ENCODE measurements around the gene CRABP2. TPM values are rescaled to one million over a fixed set of nuclear protein-coding genes. Genes with fewer than 3 reads are reported as not detected.

CRABP2 gene
- total and polyA plus RNA-seq, 2 experiments from 2014 or later = 38.8 to 64.1 TPM

DNA sequence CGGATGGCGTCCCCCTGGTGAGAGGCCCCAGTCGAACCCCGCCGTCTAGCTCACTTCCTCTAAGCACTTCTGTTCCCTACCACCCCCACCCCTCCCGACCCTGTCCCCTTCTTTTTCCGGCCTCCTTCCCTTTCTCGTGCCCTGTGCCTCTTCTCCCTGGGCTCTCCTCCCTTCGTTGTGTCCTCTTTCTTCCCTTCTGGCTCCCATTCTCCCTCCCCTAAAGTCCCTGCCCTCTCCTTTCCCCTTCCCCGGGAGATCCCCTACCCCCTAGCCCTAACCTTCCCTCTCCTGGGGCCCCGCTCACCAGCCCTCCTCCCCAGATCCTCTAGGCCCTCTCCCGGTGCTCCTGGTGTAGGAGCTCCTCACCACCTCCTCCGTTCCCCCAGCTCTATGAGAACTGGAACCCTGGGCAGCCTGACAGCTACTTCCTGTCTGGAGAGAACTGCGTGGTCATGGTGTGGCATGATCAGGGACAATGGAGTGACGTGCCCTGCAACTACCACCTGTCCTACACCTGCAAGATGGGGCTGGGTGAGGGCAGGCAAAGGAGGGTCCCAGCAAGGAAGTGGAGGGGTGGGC is 47.6 kb downstream of the CRABP2 start:
- Histone ChIP-seq H3K36me3 (ENCODE audit: low read depth) (no peaks in the 10 kb centered on the region), H3F3A (ENCODE audit: insufficient read depth) (peaks cover 24% of the 10 kb centered on the region), H3K9me2 (ENCODE audit: insufficient read depth) (no peaks in the 10 kb centered on the region), H3K79me2 (ENCODE audit: insufficient read depth) (no peaks in the 10 kb centered on the region), H4K20me1 (ENCODE audit: insufficient read depth) (no peaks in the 10 kb centered on the region), H2AFZ (0 out of 2 replicates have a peak overlapping the region, but pooled peaks have one; percentile 65), H3K4me2 (ENCODE audit: unreplicated experiment) (peak overlapping the region; percentile 82), H3K4me3 (no peak overlapping the region), H3K9ac (no peak overlapping the region), H3K27me3 (replicated peaks; ENCODE audit: insufficient read depth) (peaks cover 12% of the 10 kb centered on the region; the same call in 1 of the 2 replicates), H3K27ac (no peak overlapping the region), H3K4me1 (ENCODE audit: insufficient read depth) (peaks cover 32% of the 10 kb centered on the region), H3K9me3 (ENCODE audit: low read depth) (no peaks in the 10 kb centered on the region)
- in situ Hi-C loops (cut with MboI) = no loop called here
- no peak for DNase-seq
- no peak for TF ChIP-seq EZH2phosphoT487 (IDR thresholded peaks at IDR 0.05; ENCODE audit: insufficient read depth, low read depth)
- TF ChIP-seq EZH2 (IDR thresholded peaks at IDR 0.05; ENCODE audit: insufficient read depth, poor library complexity, severe bottlenecking) = no peak
- 13 to 27% methylated on average over 7 to 15 of the region's 15 CpGs for WGBS, 2 experiments (ENCODE audit: low coverage in 1 of 2, low lambda C conversion rate in 2 of 2, missing lambda C conversion rate in 2 of 2)

DNA sequence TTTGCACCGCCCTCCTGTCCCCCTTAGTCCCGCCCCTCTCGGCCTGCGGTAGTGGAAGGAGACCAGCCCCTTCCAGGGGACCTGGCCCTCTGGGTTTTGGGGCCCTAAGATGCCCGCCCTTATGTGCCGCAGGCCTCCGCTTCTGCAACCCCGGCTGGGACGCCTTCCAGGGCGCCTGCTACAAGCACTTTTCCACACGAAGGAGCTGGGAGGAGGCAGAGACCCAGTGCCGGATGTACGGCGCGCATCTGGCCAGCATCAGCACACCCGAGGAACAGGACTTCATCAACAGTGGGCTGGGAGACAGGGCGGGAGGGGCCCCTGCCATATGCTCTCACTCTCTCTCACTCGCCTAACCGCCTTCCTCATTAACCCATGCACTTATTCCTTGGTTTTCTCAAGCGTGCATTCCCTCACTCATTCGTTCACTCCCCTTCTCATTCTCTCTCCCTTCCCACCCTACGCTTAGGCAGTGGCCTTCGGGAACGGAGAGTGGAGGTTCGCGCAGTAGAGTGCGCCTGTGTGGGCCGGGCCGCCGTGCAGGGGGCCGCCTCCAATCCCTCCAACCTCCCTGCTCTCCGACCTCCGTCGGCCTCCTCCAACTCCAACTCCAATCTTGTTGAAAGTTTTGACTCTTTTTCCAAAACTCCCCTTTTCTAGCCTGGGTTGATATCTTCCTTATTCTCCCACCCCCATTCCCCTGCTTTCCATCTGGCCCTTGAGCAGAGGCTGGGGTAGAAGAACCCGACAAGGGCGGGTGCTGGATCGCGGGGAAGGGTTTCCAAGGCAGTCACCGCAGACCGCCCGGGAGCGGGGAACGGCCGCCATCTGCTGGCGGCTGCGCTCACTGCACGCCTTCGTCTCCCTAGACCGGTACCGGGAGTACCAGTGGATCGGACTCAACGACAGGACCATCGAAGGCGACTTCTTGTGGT is 48.3 kb downstream of the CRABP2 start:
- Histone ChIP-seq H3K27me3 (replicated peaks; ENCODE audit: insufficient read depth) (peaks cover 12% of the 10 kb centered on the region; the same call in 1 of the 2 replicates), H3F3A (ENCODE audit: insufficient read depth) (peaks cover 17% of the 10 kb centered on the region), H3K9me2 (ENCODE audit: insufficient read depth) (no peaks in the 10 kb centered on the region), H4K20me1 (ENCODE audit: insufficient read depth) (no peaks in the 10 kb centered on the region), H3K36me3 (ENCODE audit: low read depth) (no peaks in the 10 kb centered on the region), H3K27ac (no peak overlapping the region), H3K9ac (no peak overlapping the region), H3K4me2 (ENCODE audit: unreplicated experiment) (peak overlapping the region; percentile 82), H2AFZ (peak overlapping the region; percentile 65), H3K4me3 (peak overlapping the region; percentile 58), H3K79me2 (ENCODE audit: insufficient read depth) (no peaks in the 10 kb centered on the region), H3K4me1 (ENCODE audit: insufficient read depth) (peaks cover 25% of the 10 kb centered on the region), H3K9me3 (ENCODE audit: low read depth) (no peaks in the 10 kb centered on the region)
- peak; percentile 76 for DNase-seq
- peak; percentile 87 for TF ChIP-seq EZH2 (IDR thresholded peaks at IDR 0.05; ENCODE audit: insufficient read depth, poor library complexity, severe bottlenecking)
- 0 out of 2 replicates have a peak, but pooled peaks have one; percentile 27 for TF ChIP-seq EZH2phosphoT487 (IDR thresholded peaks at IDR 0.05; ENCODE audit: insufficient read depth, low read depth)
- in situ Hi-C loops (cut with MboI) = no loop called here
- 2 to 4% methylated on average over 46 to 54 of the region's 54 CpGs for WGBS, 2 experiments (ENCODE audit: low coverage in 1 of 2, low lambda C conversion rate in 2 of 2, missing lambda C conversion rate in 2 of 2)

DNA sequence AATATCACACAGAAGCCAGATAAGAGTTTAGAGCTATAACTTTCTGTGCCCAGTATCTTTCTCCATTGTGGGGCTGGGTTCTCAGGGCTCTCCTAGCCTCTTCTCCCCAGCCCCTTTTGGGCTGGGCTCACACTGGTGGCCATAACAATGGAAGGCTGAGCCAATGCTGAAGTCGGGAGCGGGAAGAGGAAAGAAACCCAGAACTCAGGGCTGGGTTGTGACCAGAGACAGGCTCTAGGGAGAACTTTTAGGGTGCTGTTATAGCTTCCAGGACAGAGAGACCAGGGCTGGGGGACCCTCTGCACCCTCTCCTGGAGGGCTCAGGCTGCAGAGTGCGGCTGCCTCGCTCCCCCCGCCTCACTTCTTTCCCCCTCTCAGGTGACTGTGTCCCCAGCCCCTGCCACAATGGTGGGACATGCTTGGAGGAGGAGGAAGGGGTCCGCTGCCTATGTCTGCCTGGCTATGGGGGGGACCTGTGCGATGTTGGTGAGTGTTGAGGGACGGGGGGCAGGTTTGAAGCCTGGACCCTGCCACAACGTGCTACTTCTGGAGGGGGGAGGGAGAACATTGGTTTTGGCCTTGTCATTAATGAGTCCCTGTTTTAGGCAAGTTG is 49.4 kb downstream of the CRABP2 start:
- Histone ChIP-seq H3F3A (ENCODE audit: insufficient read depth) (peaks cover 13% of the 10 kb centered on the region), H2AFZ (no peak overlapping the region), H3K36me3 (ENCODE audit: low read depth) (no peaks in the 10 kb centered on the region), H4K20me1 (ENCODE audit: insufficient read depth) (no peaks in the 10 kb centered on the region), H3K9me2 (ENCODE audit: insufficient read depth) (no peaks in the 10 kb centered on the region), H3K4me2 (ENCODE audit: unreplicated experiment) (no peak overlapping the region), H3K9ac (no peak overlapping the region), H3K9me3 (ENCODE audit: low read depth) (no peaks in the 10 kb centered on the region), H3K27ac (no peak overlapping the region), H3K4me1 (ENCODE audit: insufficient read depth) (peaks cover 14% of the 10 kb centered on the region), H3K79me2 (ENCODE audit: insufficient read depth) (no peaks in the 10 kb centered on the region), H3K27me3 (replicated peaks; ENCODE audit: insufficient read depth) (peaks cover 12% of the 10 kb centered on the region; the same call in 1 of the 2 replicates), H3K4me3 (no peak overlapping the region)
- DNase-seq = no peak
- in situ Hi-C loops (cut with MboI) = no loop called here
- TF ChIP-seq EZH2phosphoT487 (IDR thresholded peaks at IDR 0.05; ENCODE audit: insufficient read depth, low read depth) (no peak), EZH2 (IDR thresholded peaks at IDR 0.05; ENCODE audit: insufficient read depth, poor library complexity, severe bottlenecking) (no peak)
- 45 to 59% methylated on average over 4 to 9 of the region's 9 CpGs for WGBS, 2 experiments (ENCODE audit: low coverage in 1 of 2, low lambda C conversion rate in 2 of 2, missing lambda C conversion rate in 2 of 2)

DNA sequence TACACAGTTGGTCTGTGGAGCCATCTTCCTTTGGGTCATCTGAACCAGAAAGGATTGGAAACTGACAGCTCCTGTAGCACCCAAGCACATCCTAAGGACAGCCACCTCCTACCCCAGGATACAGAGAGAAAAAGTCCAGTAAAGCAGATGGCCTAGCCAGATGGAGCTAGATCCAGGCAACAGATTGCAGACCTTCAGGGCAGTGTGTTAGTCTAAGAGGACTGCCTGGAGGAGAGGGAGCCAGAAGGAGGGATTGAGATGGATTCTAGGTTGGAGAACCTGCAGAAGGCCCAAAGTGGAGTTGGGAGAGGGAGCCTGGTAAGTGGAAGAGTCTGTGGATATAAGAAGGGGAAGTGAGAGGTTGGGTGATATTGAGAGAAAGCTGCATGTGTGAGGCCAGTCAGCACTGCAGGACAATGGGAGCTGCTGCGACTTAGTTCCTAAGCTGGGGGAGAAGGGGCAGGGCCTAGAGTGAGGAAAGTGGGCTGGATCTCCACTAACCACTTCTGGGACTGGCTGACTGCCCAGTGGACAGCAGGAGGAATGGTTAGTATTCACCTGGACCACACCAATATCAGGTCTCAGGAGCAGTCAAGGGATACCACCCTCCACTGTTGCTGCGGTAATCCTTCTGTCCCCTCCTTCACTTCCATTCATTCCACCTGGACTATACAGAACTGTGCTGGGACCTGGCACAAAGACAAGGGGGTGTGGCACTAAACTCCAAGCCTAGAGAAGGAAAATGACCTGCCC is 50.1 kb downstream of the CRABP2 start:
- in situ Hi-C loops (cut with MboI) = no loop called here
- Histone ChIP-seq H3K9me2 (ENCODE audit: insufficient read depth) (no peaks in the 10 kb centered on the region), H3K27ac (no peak overlapping the region), H2AFZ (no peak overlapping the region), H3K79me2 (ENCODE audit: insufficient read depth) (no peaks in the 10 kb centered on the region), H3K9ac (no peak overlapping the region), H3F3A (ENCODE audit: insufficient read depth) (peaks cover 6% of the 10 kb centered on the region), H3K4me3 (no peak overlapping the region), H3K9me3 (ENCODE audit: low read depth) (no peaks in the 10 kb centered on the region), H4K20me1 (ENCODE audit: insufficient read depth) (no peaks in the 10 kb centered on the region), H3K27me3 (replicated peaks; ENCODE audit: insufficient read depth) (peaks cover 12% of the 10 kb centered on the region; the same call in 1 of the 2 replicates), H3K4me1 (ENCODE audit: insufficient read depth) (peaks cover 7% of the 10 kb centered on the region), H3K36me3 (ENCODE audit: low read depth) (no peaks in the 10 kb centered on the region), H3K4me2 (ENCODE audit: unreplicated experiment) (no peak overlapping the region)
- DNase-seq = no peak
- WGBS, 2 experiments (ENCODE audit: low coverage in 1 of 2, low lambda C conversion rate in 2 of 2, missing lambda C conversion rate in 2 of 2) = 46 to 57% methylated on average over 2 of the region's 2 CpGs
- TF ChIP-seq EZH2 (IDR thresholded peaks at IDR 0.05; ENCODE audit: insufficient read depth, poor library complexity, severe bottlenecking) (no peak), EZH2phosphoT487 (IDR thresholded peaks at IDR 0.05; ENCODE audit: insufficient read depth, low read depth) (no peak)

Data from GM23248 (cell line).